ENCODE results near the gene MAP1B.
A peak's percentile ranks its signal among the peaks of the same experiment; 100 is the strongest.

Gene MAP1B

GRCh38 chr5:72194846-72195245 is 87.6 kb downstream of the MAP1B start:
- DNase-seq (ENCODE audit: low spot score): no peak

GRCh38 chr5:72195581-72195980 is 88.3 kb downstream of the MAP1B start:
- DNase-seq (ENCODE audit: low spot score): no peak

GRCh38 chr5:72197393-72197792 is 90.1 kb downstream of the MAP1B start:
- DNase-seq (ENCODE audit: low spot score): no peak

- DNase-seq (ENCODE audit: low spot score): no peak
These were observed 92.4 kb downstream of the MAP1B start for GRCh38 chr5:72199681-72200080.

GRCh38 chr5:72202331-72202825 is 95.1 kb downstream of the MAP1B start:
- DNase-seq (ENCODE audit: low spot score): no peak

- no peak for DNase-seq (ENCODE audit: low spot score)
These were observed 96.1 kb downstream of the MAP1B start for GRCh38 chr5:72203251-72203845.

GRCh38 chr5:72204946-72205345 is 97.7 kb downstream of the MAP1B start:
- DNase-seq (ENCODE audit: low spot score): no peak

- peak; percentile 20 for DNase-seq (ENCODE audit: low spot score)
These were observed 98.2 kb downstream of the MAP1B start for GRCh38 chr5:72205431-72206009.

- no peak for DNase-seq (ENCODE audit: low spot score)
These were observed 98.9 kb downstream of the MAP1B start for GRCh38 chr5:72206160-72206559.

- DNase-seq (ENCODE audit: low spot score): no peak
These were observed 99.7 kb downstream of the MAP1B start for GRCh38 chr5:72206994-72207393.

- no peak for DNase-seq (ENCODE audit: low spot score)
These were observed 101.2 kb downstream of the MAP1B start for GRCh38 chr5:72208324-72208926.

GRCh38 chr5:72209147-72210115 is 102.2 kb downstream of the MAP1B start:
- no peak for DNase-seq (ENCODE audit: low spot score)

GRCh38 chr5:72210888-72211678 is 103.8 kb downstream of the MAP1B start:
- peak; percentile 43 for DNase-seq (ENCODE audit: low spot score)

GRCh38 chr5:72212171-72212570 is 104.9 kb downstream of the MAP1B start:
- DNase-seq (ENCODE audit: low spot score): no peak

GRCh38 chr5:72213482-72213881 is 106.2 kb downstream of the MAP1B start:
- no peak for DNase-seq (ENCODE audit: low spot score)

GRCh38 chr5:72214168-72214567 is 106.9 kb downstream of the MAP1B start:
- DNase-seq (ENCODE audit: low spot score): no peak

- DNase-seq (ENCODE audit: low spot score): no peak
These were observed 109.5 kb downstream of the MAP1B start for GRCh38 chr5:72216756-72217155.

- DNase-seq (ENCODE audit: low spot score): no peak
These were observed 113.8 kb downstream of the MAP1B start for GRCh38 chr5:72221099-72221498.

GRCh38 chr5:72221541-72221940 is 114.3 kb downstream of the MAP1B start:
- DNase-seq (ENCODE audit: low spot score): no peak

- DNase-seq (ENCODE audit: low spot score): no peak
These were observed 115.2 kb downstream of the MAP1B start for GRCh38 chr5:72222521-72222920.

GRCh38 chr5:72223371-72223770 is 116.1 kb downstream of the MAP1B start:
- no peak for DNase-seq (ENCODE audit: low spot score)
